Measurements from ENCODE around the gene RBBP8.

Gene RBBP8

GRCh38 chr18:22962004-22962403 is 28.9 kb downstream of the RBBP8 start:
- H3K27me3 Mint-ChIP-seq = no peaks in the 10 kb centered on the region
- no peak overlapping the region for H3K27ac Mint-ChIP-seq
- DNase-seq = no peak
- no peaks in the 10 kb centered on the region for H3K9me3 Mint-ChIP-seq
- H3K4me1 Mint-ChIP-seq (ENCODE audit: low read depth) = peaks cover 14% of the 10 kb centered on the region
- no peak overlapping the region for H3K4me3 Mint-ChIP-seq
- H3K36me3 Mint-ChIP-seq (ENCODE audit: low read depth) = peaks cover 72% of the 10 kb centered on the region

GRCh38 chr18:22964116-22964515 is 31.0 kb downstream of the RBBP8 start:
- H3K27me3 Mint-ChIP-seq = no peaks in the 10 kb centered on the region
- peaks cover 64% of the 10 kb centered on the region for H3K36me3 Mint-ChIP-seq (ENCODE audit: low read depth)
- H3K27ac Mint-ChIP-seq = no peak overlapping the region
- DNase-seq = no peak
- no peaks in the 10 kb centered on the region for H3K9me3 Mint-ChIP-seq
- no peak overlapping the region for H3K4me3 Mint-ChIP-seq
- H3K4me1 Mint-ChIP-seq (ENCODE audit: low read depth) = peaks cover 11% of the 10 kb centered on the region

- Mint-ChIP-seq H3K9me3 (no peaks in the 10 kb centered on the region), H3K36me3 (ENCODE audit: low read depth) (peaks cover 64% of the 10 kb centered on the region), H3K4me3 (no peak overlapping the region), H3K4me1 (ENCODE audit: low read depth) (peaks cover 11% of the 10 kb centered on the region), H3K27me3 (no peaks in the 10 kb centered on the region), H3K27ac (peak overlapping the region; percentile 58)
- DNase-seq = no peak
Measured at GRCh38 chr18:22964722-22965121, 31.6 kb downstream of the RBBP8 start.

GRCh38 chr18:22971038-22971437 is 37.9 kb downstream of the RBBP8 start:
- no peak for DNase-seq
- H3K9me3 Mint-ChIP-seq = no peaks in the 10 kb centered on the region
- H3K27me3 Mint-ChIP-seq = no peaks in the 10 kb centered on the region
- H3K27ac Mint-ChIP-seq = no peak overlapping the region
- no peak overlapping the region for H3K4me3 Mint-ChIP-seq
- peaks cover 74% of the 10 kb centered on the region for H3K36me3 Mint-ChIP-seq (ENCODE audit: low read depth)
- peaks cover 9% of the 10 kb centered on the region for H3K4me1 Mint-ChIP-seq (ENCODE audit: low read depth)

- Mint-ChIP-seq H3K9me3 (no peaks in the 10 kb centered on the region), H3K4me3 (no peak overlapping the region), H3K27ac (no peak overlapping the region), H3K27me3 (no peaks in the 10 kb centered on the region), H3K36me3 (ENCODE audit: low read depth) (peaks cover 83% of the 10 kb centered on the region), H3K4me1 (ENCODE audit: low read depth) (peaks cover 23% of the 10 kb centered on the region)
- no peak for DNase-seq
Measured at GRCh38 chr18:22974001-22974400, 40.9 kb downstream of the RBBP8 start.

GRCh38 chr18:22974707-22975106 is 41.6 kb downstream of the RBBP8 start:
- Mint-ChIP-seq H3K27me3 (no peaks in the 10 kb centered on the region), H3K4me3 (no peak overlapping the region), H3K9me3 (no peaks in the 10 kb centered on the region), H3K36me3 (ENCODE audit: low read depth) (peaks cover 82% of the 10 kb centered on the region), H3K4me1 (ENCODE audit: low read depth) (peaks cover 26% of the 10 kb centered on the region), H3K27ac (no peak overlapping the region)
- no peak for DNase-seq

GRCh38 chr18:22975508-22975907 is 42.4 kb downstream of the RBBP8 start:
- DNase-seq = no peak
- Mint-ChIP-seq H3K27me3 (no peaks in the 10 kb centered on the region), H3K27ac (no peak overlapping the region), H3K4me1 (ENCODE audit: low read depth) (peaks cover 26% of the 10 kb centered on the region), H3K9me3 (no peaks in the 10 kb centered on the region), H3K4me3 (no peak overlapping the region), H3K36me3 (ENCODE audit: low read depth) (peaks cover 80% of the 10 kb centered on the region)

- no peak overlapping the region for H3K4me3 Mint-ChIP-seq
- peak overlapping the region; percentile 91 for H3K27ac Mint-ChIP-seq
- peaks cover 79% of the 10 kb centered on the region for H3K36me3 Mint-ChIP-seq (ENCODE audit: low read depth)
- peaks cover 20% of the 10 kb centered on the region for H3K4me1 Mint-ChIP-seq (ENCODE audit: low read depth)
- H3K27me3 Mint-ChIP-seq = no peaks in the 10 kb centered on the region
- DNase-seq = no peak
- no peaks in the 10 kb centered on the region for H3K9me3 Mint-ChIP-seq
Measured at GRCh38 chr18:22977847-22978701, 44.9 kb downstream of the RBBP8 start.

GRCh38 chr18:22980394-22980793 is 47.3 kb downstream of the RBBP8 start:
- Mint-ChIP-seq H3K4me1 (ENCODE audit: low read depth) (peaks cover 19% of the 10 kb centered on the region), H3K4me3 (no peak overlapping the region), H3K27ac (no peak overlapping the region)

GRCh38 chr18:22981274-22982133 is 48.4 kb downstream of the RBBP8 start:
- peaks cover 18% of the 10 kb centered on the region for H3K4me1 Mint-ChIP-seq (ENCODE audit: low read depth)
- H3K27ac Mint-ChIP-seq = no peak overlapping the region
- no peak for DNase-seq
- H3K27me3 Mint-ChIP-seq = no peaks in the 10 kb centered on the region
- H3K36me3 Mint-ChIP-seq (ENCODE audit: low read depth) = peaks cover 65% of the 10 kb centered on the region
- no peak overlapping the region for H3K4me3 Mint-ChIP-seq
- H3K9me3 Mint-ChIP-seq = no peaks in the 10 kb centered on the region

More at GRCh38 chr18:22980394-22980793, 47.3 kb downstream of the RBBP8 start:
- H3K36me3 Mint-ChIP-seq (ENCODE audit: low read depth) = peaks cover 71% of the 10 kb centered on the region
- H3K27me3 Mint-ChIP-seq = no peaks in the 10 kb centered on the region
- no peaks in the 10 kb centered on the region for H3K9me3 Mint-ChIP-seq
- DNase-seq = no peak

- DNase-seq = no peak
- H3K9me3 Mint-ChIP-seq = no peaks in the 10 kb centered on the region
- peaks cover 53% of the 10 kb centered on the region for H3K36me3 Mint-ChIP-seq (ENCODE audit: low read depth)
- H3K4me1 Mint-ChIP-seq (ENCODE audit: low read depth) = peaks cover 10% of the 10 kb centered on the region
- H3K4me3 Mint-ChIP-seq = no peak overlapping the region
- H3K27me3 Mint-ChIP-seq = no peaks in the 10 kb centered on the region
- H3K27ac Mint-ChIP-seq = no peak overlapping the region
Measured at GRCh38 chr18:22983175-22983574, 50.0 kb downstream of the RBBP8 start.

GRCh38 chr18:22985250-22985649 is 52.1 kb downstream of the RBBP8 start:
- Mint-ChIP-seq H3K36me3 (ENCODE audit: low read depth) (peaks cover 50% of the 10 kb centered on the region), H3K9me3 (no peaks in the 10 kb centered on the region), H3K27me3 (no peaks in the 10 kb centered on the region), H3K4me1 (ENCODE audit: low read depth) (peaks cover 2% of the 10 kb centered on the region), H3K4me3 (no peak overlapping the region), H3K27ac (no peak overlapping the region)
- DNase-seq = no peak

GRCh38 chr18:22987547-22988189 is 54.5 kb downstream of the RBBP8 start:
- no peak for DNase-seq
- no peak overlapping the region for H3K4me3 Mint-ChIP-seq
- H3K27ac Mint-ChIP-seq = no peak overlapping the region
- no peaks in the 10 kb centered on the region for H3K9me3 Mint-ChIP-seq
- peaks cover 53% of the 10 kb centered on the region for H3K36me3 Mint-ChIP-seq (ENCODE audit: low read depth)
- peaks cover 2% of the 10 kb centered on the region for H3K4me1 Mint-ChIP-seq (ENCODE audit: low read depth)
- H3K27me3 Mint-ChIP-seq = no peaks in the 10 kb centered on the region

GRCh38 chr18:22988208-22988607 is 55.1 kb downstream of the RBBP8 start:
- DNase-seq = no peak
- H3K4me3 Mint-ChIP-seq = no peak overlapping the region
- peaks cover 53% of the 10 kb centered on the region for H3K36me3 Mint-ChIP-seq (ENCODE audit: low read depth)
- peaks cover 2% of the 10 kb centered on the region for H3K4me1 Mint-ChIP-seq (ENCODE audit: low read depth)
- no peaks in the 10 kb centered on the region for H3K9me3 Mint-ChIP-seq
- no peak overlapping the region for H3K27ac Mint-ChIP-seq
- H3K27me3 Mint-ChIP-seq = no peaks in the 10 kb centered on the region
